ENCODE results near the gene GFOD2. TPM values are rescaled to one million over a fixed set of nuclear protein-coding genes. Genes with fewer than 3 reads are reported as not detected.

The GFOD2 gene
- total and polyA plus RNA-seq, 2 of the 13 experiments (the other 11 are each of a cell fraction or from before 2014, with no cell fraction given) = 11.1 to 17.2 TPM

GRCh38 chr16:67667453-67667816 is 51.7 kb downstream of the GFOD2 start (continued):
- no peak for TF ChIP-seq FOXP4 (CRISPR knock-in tag; IDR thresholded peaks at IDR 0.05)
- no peak for TF ChIP-seq HOXD1 (CRISPR knock-in tag; IDR thresholded peaks at IDR 0.05)
- no peak for TF ChIP-seq GABPB1 (CRISPR knock-in tag; IDR thresholded peaks at IDR 0.05)
- TF ChIP-seq, protein P1, sequence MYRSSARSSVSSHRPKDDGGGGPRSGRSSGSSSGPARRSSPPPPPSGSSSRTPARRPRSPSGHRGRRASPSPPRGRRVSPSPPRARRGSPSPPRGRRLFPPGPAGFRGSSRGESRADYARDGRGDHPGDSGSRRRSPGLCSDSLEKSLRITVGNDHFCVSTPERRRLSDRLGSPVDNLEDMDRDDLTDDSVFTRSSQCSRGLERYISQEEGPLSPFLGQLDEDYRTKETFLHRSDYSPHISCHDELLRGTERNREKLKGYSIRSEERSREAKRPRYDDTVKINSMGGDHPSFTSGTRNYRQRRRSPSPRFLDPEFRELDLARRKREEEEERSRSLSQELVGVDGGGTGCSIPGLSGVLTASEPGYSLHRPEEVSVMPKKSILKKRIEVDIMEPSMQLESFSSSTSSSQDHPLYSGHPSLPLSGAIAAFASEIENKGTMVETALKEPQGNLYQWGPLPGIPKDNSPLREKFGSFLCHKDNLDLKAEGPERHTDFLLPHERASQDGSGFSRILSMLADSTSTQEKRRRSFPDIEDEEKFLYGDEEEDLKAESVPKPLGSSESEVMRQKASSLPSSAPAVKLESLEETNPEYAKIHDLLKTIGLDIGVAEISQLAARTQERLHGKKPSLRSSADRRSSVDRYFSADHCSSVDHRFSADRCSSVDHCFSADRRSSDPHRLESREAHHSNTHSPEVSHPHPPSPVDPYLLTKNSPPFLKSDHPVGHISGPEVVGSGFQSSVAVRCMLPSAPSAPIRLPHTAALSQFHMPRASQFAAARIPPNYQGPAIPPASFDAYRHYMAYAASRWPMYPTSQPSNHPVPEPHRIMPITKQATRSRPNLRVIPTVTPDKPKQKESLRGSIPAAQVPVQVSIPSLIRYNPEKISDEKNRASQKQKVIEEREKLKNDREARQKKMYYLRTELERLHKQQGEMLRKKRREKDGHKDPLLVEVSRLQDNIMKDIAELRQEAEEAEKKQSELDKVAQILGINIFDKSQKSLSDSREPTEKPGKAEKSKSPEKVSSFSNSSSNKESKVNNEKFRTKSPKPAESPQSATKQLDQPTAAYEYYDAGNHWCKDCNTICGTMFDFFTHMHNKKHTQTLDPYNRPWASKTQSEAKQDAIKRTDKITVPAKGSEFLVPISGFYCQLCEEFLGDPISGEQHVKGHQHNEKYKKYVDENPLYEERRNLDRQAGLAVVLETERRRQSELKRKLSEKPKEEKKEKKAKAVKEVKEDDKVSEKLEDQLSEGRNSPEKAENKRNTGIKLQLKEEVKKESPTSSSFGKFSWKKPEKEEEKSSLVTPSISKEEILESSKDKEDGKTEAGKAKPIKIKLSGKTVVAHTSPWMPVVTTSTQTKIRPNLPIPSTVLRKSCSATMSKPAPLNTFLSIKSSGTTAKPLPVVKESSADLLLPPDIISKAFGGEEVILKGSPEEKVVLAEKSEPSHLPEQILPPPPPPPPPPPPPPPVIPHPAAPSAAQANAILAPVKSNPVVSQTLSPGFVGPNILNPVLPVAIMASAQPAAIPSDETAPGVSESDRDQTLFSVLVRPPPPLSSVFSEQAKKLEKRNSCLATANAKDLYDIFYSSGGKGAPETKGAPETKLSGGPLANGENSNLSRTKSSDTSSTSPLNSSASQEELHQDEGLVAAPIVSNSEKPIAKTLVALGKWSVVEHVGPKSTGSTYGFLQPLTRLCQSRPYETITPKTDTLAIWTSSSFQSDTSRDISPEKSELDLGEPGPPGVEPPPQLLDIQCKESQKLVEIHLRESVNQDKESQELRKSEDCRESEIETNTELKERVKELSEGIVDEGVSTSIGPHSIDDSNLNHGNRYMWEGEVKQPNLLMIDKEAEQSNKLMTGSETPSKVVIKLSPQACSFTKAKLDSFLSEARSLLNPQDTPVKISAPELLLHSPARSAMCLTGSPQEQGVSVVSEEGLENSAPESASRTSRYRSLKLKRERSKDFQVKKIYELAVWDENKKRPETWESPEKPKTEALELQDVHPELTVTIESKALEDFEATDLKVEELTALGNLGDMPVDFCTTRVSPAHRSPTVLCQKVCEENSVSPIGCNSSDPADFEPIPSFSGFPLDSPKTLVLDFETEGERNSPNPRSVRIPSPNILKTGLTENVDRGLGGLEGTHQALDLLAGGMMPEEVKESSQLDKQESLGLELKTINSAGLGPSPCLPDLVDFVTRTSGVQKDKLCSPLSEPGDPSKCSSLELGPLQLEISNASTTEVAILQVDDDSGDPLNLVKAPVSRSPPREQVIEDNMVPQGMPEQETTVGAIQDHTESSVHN (CRISPR knock-in tag; IDR thresholded peaks at IDR 0.05) = no peak
- TF ChIP-seq ZNF503 (CRISPR knock-in tag; IDR thresholded peaks at IDR 0.05) = no peak
- no peak for TF ChIP-seq ZNF619 (CRISPR knock-in tag; IDR thresholded peaks at IDR 0.05)
- no peak for TF ChIP-seq ZNF543 (CRISPR knock-in tag; IDR thresholded peaks at IDR 0.05)
- TF ChIP-seq MAFF (IDR thresholded peaks at IDR 0.05; ENCODE audit: low read depth, low read length) = no peak
- no peak for TF ChIP-seq TFDP2 (CRISPR knock-in tag; IDR thresholded peaks at IDR 0.05)
- no peak for TF ChIP-seq THAP8 (CRISPR knock-in tag; IDR thresholded peaks at IDR 0.05; ENCODE audit: borderline replicate concordance)
- TF ChIP-seq, protein P2, sequence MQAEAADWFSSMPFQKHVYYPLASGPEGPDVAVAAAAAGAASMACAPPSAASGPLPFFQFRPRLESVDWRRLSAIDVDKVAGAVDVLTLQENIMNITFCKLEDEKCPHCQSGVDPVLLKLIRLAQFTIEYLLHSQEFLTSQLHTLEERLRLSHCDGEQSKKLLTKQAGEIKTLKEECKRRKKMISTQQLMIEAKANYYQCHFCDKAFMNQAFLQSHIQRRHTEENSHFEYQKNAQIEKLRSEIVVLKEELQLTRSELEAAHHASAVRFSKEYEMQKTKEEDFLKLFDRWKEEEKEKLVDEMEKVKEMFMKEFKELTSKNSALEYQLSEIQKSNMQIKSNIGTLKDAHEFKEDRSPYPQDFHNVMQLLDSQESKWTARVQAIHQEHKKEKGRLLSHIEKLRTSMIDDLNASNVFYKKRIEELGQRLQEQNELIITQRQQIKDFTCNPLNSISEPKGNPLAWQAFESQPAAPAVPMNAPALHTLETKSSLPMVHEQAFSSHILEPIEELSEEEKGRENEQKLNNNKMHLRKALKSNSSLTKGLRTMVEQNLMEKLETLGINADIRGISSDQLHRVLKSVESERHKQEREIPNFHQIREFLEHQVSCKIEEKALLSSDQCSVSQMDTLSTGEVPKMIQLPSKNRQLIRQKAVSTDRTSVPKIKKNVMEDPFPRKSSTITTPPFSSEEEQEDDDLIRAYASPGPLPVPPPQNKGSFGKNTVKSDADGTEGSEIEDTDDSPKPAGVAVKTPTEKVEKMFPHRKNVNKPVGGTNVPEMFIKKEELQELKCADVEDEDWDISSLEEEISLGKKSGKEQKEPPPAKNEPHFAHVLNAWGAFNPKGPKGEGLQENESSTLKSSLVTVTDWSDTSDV (CRISPR knock-in tag; IDR thresholded peaks at IDR 0.05) = no peak
- no peak for TF ChIP-seq ZEB1 (IDR thresholded peaks at IDR 0.05; ENCODE audit: insufficient replicate concordance, low read depth)
- TF ChIP-seq ZFAT (CRISPR knock-in tag; conservative IDR thresholded peaks at IDR 0.05) = no peak
